Measurements from ENCODE around the gene LRSAM1. TPM values are rescaled to one million over a fixed set of nuclear protein-coding genes. Genes with fewer than 3 reads are reported as not detected.

LRSAM1 gene
- total RNA-seq, 1 experiment from 2014 or later = 7.1 TPM

DNA sequence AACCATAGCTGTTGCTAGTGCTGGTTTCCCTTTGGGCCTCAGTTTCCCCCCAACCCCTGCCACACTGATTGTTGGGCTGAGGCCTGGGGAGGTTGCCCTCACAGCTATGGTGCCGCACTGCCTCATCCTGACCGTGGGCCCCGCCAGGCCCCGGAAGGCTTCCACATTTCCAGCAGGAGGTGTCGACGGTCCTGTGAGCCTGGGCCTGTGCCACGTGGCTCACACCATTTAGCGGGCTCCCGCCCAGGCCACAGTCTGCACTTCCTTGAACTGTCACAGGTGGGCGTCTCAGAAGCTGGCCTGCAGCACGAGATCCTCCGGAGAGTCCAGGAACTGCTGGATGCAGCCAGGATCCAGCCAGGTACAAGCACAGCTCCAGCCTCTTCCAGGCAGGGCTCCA is 45.7 kb downstream of the LRSAM1 start:
- DNase-seq (ENCODE audit: low read depth) = no peak

GRCh38 chr9:127497656-127498290 is 46.5 kb downstream of the LRSAM1 start:
- DNase-seq (ENCODE audit: low read depth) = no peak

GRCh38 chr9:127498298-127498697 is 47.0 kb downstream of the LRSAM1 start:
- no peak for DNase-seq (ENCODE audit: low read depth)

DNA sequence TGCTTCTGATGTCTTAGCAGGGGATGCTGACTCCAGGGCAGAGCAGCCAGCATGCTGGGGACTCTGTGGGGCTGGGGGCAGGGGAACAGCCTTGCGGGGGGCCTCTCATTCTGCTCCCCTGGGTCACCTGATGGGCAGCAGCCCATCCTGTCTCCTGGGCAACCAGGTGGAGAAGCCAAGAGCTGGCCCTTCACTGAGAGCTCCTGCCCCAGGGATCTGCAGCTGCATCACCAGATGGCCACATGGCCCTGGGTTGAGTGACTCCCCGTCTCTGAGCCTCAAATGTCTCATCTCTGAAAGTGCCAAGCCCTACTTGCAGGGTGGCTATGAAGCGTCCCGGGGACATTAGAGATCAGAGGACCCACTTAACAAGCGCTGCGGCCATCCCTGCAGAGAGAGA is 49.1 kb downstream of the LRSAM1 start:
- DNase-seq (ENCODE audit: low read depth) = no peak

- DNase-seq (ENCODE audit: low read depth) = no peak
Measured at GRCh38 chr9:127500862-127501261, 49.6 kb downstream of the LRSAM1 start.

DNA sequence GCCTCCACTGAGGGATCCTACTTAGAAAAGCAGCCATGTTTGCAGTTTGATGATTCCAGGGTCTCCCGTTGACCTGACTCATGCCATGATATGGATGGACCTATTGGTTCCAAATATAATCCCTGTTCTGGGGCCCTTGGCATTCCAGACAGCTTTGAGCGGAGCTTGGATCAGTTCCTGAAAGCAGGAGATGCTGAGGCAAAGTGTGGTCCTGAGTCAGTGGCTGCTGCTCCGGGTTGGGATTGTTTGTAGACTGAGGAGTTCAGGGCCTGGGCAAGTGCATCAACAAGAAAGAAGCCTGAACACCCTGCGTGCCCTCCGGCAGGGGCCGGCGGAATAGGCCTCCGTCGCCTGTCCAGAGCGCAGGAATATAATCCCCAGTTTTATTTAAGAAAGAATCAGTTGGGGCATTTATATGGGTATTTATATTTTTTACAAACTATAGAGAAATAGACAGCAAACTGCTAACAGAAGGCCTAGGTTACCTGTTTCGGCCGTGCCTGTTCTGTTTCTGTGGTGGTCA is 50.6 kb downstream of the LRSAM1 start:
- DNase-seq (ENCODE audit: low read depth) = no peak

DNA sequence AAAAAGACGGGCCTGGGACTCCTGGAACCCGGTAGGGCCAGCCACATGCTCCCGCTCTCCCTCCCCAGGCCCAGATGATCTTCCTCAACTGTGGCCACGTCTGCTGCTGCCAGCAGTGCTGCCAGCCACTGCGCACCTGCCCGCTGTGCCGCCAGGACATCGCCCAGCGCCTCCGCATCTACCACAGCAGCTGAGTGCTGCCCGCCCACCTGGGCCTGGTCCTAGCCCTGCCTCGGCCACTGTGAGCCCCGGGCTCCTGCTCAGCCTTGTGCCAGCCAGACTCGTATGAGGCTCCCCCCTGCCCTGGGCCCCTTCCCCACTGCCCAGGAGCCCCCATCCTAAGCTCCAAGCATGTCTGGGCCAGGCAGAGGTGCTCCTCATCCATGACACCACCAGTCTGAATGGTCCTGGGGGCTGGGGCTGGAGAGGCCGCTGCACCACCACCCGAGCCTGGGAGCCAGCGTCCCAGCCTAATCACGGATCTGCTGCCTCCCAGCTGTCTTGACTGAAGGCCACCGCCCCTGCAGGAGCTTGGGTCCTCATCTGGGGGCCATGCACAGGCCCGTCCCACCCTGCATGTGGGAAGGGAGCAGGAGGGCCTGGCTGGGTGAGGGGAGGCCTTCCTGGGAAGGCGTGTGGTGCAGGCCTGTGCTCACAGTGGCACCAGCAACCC is 51.5 kb downstream of the LRSAM1 start:
- no peak for DNase-seq (ENCODE audit: low read depth)

GRCh38 chr9:127503379-127503921 is 52.1 kb downstream of the LRSAM1 start:
- no peak for DNase-seq (ENCODE audit: low read depth)

- DNase-seq (ENCODE audit: low read depth) = peak; percentile 60
Measured at GRCh38 chr9:127503947-127504886, 52.9 kb downstream of the LRSAM1 start.

- no peak for DNase-seq (ENCODE audit: low read depth)
Measured at GRCh38 chr9:127504887-127505251, 53.6 kb downstream of the LRSAM1 start.

- DNase-seq (ENCODE audit: low read depth) = peak; percentile 39
Measured at GRCh38 chr9:127505396-127506116, 54.2 kb downstream of the LRSAM1 start.

DNA sequence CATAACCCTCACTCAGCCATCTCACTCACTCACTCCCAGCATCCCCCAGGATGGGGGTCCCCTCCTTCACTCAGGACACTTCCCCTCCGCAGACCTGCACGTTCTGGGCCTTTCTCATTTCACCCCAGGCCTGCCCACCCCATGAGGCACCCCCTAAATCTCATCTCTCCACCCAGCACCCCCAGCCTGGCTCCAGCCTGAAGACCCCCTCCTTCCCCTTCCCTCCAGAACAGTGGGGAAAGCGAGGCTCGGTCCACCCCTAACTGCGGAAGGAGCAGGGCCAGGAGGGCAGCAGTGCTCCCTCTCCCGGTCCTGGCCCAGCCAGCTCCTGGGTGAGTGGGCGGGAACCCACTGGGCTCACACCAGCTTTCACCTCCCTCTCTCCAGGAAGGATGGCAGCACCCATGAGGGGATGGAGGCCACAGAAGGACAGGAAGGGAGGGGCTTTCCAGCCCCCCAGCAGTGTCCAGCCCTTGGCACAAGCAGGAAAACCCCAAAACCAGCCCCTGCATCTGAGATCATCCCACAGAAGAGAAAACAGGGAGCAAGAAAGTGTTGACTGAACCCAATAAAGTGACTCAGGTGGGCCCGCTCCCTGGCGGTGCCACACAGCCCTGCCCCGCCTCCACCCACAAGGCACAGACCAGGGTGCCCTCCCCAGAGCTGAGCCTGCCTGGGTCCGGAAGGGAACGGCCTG is 55.0 kb downstream of the LRSAM1 start:
- no peak for DNase-seq (ENCODE audit: low read depth)

DNA sequence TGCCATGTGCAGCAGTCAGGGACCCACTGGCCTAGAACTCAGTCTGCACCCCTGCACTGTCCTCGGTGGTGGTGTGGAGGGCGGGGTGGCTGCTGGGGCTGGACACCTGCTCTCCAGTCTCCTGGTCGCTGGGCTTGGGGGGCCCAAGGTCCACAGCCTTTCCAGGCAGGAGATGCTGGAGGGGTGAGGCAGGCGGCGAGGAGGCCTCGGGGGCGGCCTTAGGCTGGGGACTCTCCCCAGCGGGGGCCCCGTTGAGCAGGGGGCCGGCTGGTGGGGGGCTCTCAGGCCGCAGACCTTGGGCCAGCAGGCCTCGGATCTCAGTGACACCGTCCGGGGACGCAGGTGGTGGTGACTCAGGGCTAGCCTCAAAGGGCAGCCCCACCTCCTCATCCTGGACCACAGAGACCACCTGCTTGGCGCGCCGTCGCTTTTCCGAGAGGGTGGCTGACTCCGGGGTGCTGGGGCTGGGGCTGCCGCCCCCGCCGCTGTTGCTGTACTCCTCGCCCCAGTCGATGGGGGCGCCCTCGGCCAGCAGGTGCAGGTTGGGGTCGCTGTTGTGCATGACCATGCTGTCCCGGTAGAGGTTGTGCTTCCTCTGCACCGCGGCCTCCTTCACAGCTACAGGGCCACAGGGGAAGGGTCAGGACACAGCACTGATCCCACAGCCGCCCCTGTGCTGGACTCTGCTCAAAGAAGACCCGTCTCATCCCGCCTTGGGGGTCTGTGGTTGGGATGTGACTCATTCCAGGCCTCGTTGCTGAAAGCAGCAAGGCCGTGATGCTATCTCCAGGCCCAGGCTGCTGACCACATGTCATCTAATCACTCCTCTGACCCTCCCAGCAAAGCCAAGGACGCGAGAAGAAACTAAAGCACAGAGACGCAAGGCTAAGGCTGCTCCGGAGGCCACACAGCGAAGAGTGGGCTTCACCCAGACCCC is 55.8 kb downstream of the LRSAM1 start:
- peak; percentile 97 for DNase-seq (ENCODE audit: low read depth)

DNA sequence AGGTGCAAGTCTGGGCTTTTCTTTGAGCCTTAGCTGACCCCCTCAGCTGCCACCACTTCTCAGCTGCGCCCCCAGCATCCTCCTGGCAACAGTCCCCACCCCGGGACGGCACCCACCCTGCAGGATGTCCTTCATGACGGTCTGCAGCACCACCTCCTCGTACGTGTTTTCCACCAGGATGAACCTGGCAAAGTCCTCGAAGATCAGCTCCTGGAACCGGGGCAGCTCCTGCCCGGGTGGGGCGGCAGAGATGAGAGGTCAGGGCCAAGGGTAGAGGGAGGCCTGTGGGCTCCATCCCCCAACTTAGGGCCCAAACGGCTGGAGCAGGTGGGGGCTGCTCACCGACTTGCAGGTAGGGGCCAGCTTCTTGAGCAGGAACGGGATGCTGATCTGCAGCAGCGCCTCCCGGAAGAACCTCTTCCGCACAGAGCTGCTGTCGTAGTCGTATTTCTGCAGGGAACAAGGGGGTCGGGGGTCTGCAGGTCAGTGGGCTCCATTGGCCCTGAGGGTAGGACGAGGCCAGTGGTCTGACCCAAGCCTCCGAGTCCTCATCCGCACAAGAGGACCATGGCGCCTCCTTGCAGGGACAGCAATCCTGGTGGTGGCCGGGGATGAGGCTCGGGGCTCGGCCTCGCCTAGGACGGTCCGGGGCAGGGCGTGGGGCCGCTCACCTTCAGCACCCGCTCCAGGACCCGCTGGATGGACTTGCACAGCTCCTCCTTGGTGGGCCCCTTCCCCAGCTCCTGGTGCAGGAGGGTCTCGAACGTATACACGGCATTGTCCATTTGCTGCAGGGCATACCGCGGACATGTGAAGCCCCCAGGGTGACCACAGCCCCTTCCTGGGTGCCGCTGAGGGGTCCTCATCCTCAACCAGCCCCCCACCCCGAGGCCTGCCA is 56.7 kb downstream of the LRSAM1 start:
- no peak for DNase-seq (ENCODE audit: low read depth)

DNA sequence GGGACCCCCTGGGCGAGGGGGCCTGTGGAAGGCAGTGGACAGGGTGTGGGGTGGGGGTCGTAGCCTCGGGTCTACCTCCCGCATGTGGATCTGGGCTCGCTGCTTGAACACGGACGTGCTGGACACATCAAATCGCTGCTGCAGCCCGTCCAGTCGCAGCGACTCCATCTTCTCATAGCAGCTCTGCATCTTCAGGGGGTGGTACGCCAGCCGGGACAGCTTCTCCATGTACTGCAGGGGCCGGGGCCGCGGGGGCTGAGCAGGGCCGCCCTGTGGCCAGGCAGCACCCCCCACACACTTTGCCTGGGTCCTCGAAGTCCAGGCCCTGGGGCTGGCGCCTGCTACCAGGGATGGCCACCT is 57.6 kb downstream of the LRSAM1 start:
- DNase-seq (ENCODE audit: low read depth) = no peak

- DNase-seq (ENCODE audit: low read depth) = no peak
Measured at GRCh38 chr9:127509261-127509954, 58.1 kb downstream of the LRSAM1 start.

- DNase-seq (ENCODE audit: low read depth) = no peak
Measured at GRCh38 chr9:127509955-127510299, 58.6 kb downstream of the LRSAM1 start.

DNA sequence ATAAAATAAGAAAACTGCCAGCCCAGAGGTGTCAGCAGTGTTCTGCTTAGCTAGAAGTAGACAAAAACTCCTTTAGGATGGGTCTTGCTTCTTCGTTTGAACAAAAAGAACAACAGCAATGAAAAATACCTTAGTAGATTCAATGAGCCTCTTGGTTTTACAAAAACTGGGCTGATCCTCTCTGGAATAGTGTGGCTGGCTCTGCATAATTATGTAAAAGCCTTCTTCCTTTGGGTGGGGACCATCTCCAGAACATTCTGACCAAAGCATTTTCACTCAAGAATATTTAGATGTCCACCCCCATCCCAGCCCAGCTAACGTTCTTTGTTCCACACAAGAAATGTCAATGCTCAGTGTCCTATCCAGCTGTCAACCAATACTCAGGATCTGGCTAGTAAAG is 63.2 kb downstream of the LRSAM1 start:
- no peak for DNase-seq (ENCODE audit: low read depth)
